GM18526 (cell line): ENCODE results near the gene PHF12.

Source experiments
- POLR2A ChIP-seq: IDR thresholded peaks from 3 replicates; pipeline ENCODE4 v1.6.1; 2011; ENCODE audit not compliant: insufficient read length; ENCODE audit errors: extremely low read depth

The PHF12 gene

GRCh38 chr17:28951991-28952975 lies 965 bp upstream of the PHF12 start:
- TF ChIP-seq POLR2A: peak; percentile 44

- TF ChIP-seq POLR2A: no peak
Observed at GRCh38 chr17:28950752-28951427, 428 bp downstream of the PHF12 start.

- TF ChIP-seq POLR2A: no peak
Observed at GRCh38 chr17:28950017-28950751, 1.1 kb downstream of the PHF12 start.

GRCh38 chr17:28949185-28950016 lies 1.9 kb downstream of the PHF12 start:
- peak; percentile 21 for TF ChIP-seq POLR2A

- TF ChIP-seq POLR2A: no peak
Observed at GRCh38 chr17:28948873-28949184, 2.5 kb downstream of the PHF12 start.

- no peak for TF ChIP-seq POLR2A
Observed at GRCh38 chr17:28948342-28948741, 3.0 kb downstream of the PHF12 start.

- TF ChIP-seq POLR2A: no peak
Observed at GRCh38 chr17:28947639-28948038, 3.7 kb downstream of the PHF12 start.

GRCh38 chr17:28946239-28946638 lies 5.1 kb downstream of the PHF12 start:
- no peak for TF ChIP-seq POLR2A

GRCh38 chr17:28944862-28945741 lies 6.2 kb downstream of the PHF12 start:
- TF ChIP-seq POLR2A: no peak

GRCh38 chr17:28944343-28944742 lies 7.0 kb downstream of the PHF12 start:
- TF ChIP-seq POLR2A: no peak

- no peak for TF ChIP-seq POLR2A
Observed at GRCh38 chr17:28942925-28943324, 8.4 kb downstream of the PHF12 start.

GRCh38 chr17:28941251-28941650 lies 10.1 kb downstream of the PHF12 start:
- TF ChIP-seq POLR2A: no peak

GRCh38 chr17:28940675-28941074 lies 10.6 kb downstream of the PHF12 start:
- TF ChIP-seq POLR2A: no peak

- TF ChIP-seq POLR2A: no peak
Observed at GRCh38 chr17:28940142-28940541, 11.2 kb downstream of the PHF12 start.
